Prostate gland (tissue), 2 donors: Measurements from ENCODE around the gene NISCH.

Experiments used
- CTCF ChIP-seq, 4 experiments: fragments of 200-600 bp in 2 of 4; fragments of 450-650 bp in 2 of 4; sonication (generic) in 2 of 4; IDR thresholded peaks; 1 replicate in 3 of 4; 2 replicates in 1 of 4; pipeline ENCODE4 v1.5.1; 2016 to 2019; ENCODE audit warnings: antibody characterized with exemption in 4 of 4, mild to moderate bottlenecking in 2 of 4, moderate library complexity in 2 of 4
- POLR2A ChIP-seq: fragments of 450-650 bp; IDR thresholded peaks from one replicate; pipeline ENCODE4 v1.6.1; 2016; ENCODE audit warnings: antibody characterized with exemption, mild to moderate bottlenecking
- POLR2AphosphoS5 ChIP-seq: sonication (generic); formaldehyde crosslinking; IDR thresholded peaks from one replicate; pipeline ENCODE4 v1.6.1; 2017; ENCODE audit warnings: antibody characterized with exemption

GRCh38 chr3:52484680-52485461, 29.5 kb downstream of the NISCH start:
- TF ChIP-seq CTCF (IDR thresholded peaks at IDR 0.05) = no peak
- no peak for TF ChIP-seq POLR2A
- TF ChIP-seq POLR2AphosphoS5 = no peak
